Calu3 (cell line): ENCODE measurements around the gene YTHDC2. TPM values are rescaled to one million over a fixed set of nuclear protein-coding genes. Genes with fewer than 3 reads are reported as not detected.

Experiments
- BruUV-seq: library from RNA; stranded (reverse); fragments of 400-500 nt; replicated peaks from 2 replicates; lab custom pipeline; 2021; lab: Mats Ljungman, UMichigan
- CTCF ChIA-PET: fragments of 300-600 bp; sonication (Branson Sonifier 250); formaldehyde crosslinking; loops from one replicate; lab custom pipeline; 2022; ENCODE audit warnings: antibody characterized with exemption; lab: Charles Lee
- DNase-seq: peaks from one replicate; pipeline ENCODE4 v3.0.0; 2022
- H3K27ac Mint-ChIP-seq: one replicate; pipeline ENCODE4 v1.8.0; 2022; ENCODE audit warnings: mixed read lengths; ENCODE audit not compliant: unreplicated experiment
- H3K27me3 Mint-ChIP-seq: one replicate; pipeline ENCODE4 v1.8.0; 2022; ENCODE audit warnings: mixed read lengths; ENCODE audit not compliant: unreplicated experiment
- H3K36me3 Mint-ChIP-seq: one replicate; pipeline ENCODE4 v1.8.0; 2022; ENCODE audit warnings: mild to moderate bottlenecking, moderate library complexity, mixed read lengths; ENCODE audit not compliant: insufficient read depth, unreplicated experiment
- H3K4me1 Mint-ChIP-seq: one replicate; pipeline ENCODE4 v1.8.0; 2022; ENCODE audit warnings: mild to moderate bottlenecking, low read depth, mixed read lengths; ENCODE audit not compliant: unreplicated experiment
- H3K4me3 Mint-ChIP-seq: one replicate; pipeline ENCODE4 v1.8.0; 2022; ENCODE audit warnings: mild to moderate bottlenecking, low read depth, moderate library complexity, mixed read lengths; ENCODE audit not compliant: unreplicated experiment
- H3K9me3 Mint-ChIP-seq: one replicate; pipeline ENCODE4 v1.8.0; 2022; ENCODE audit warnings: low read depth, mixed read lengths; ENCODE audit not compliant: unreplicated experiment
- CTCF ChIP-seq: fragments of 200-600 bp; IDR thresholded peaks from one replicate; pipeline ENCODE4 v1.8.0; 2022; ENCODE audit warnings: antibody characterized with exemption; ENCODE audit not compliant: unreplicated experiment
- intact Hi-C: fragments of 100-400 bp; cut with micrococcal nuclease; formaldehyde crosslinking; loops from one replicate; pipeline ENCODE4 v1.10.0; 2022; ENCODE audit not compliant: unreplicated experiment
- total RNA-seq: library from RNA; stranded (reverse); gene quantifications from 2 replicates; pipeline ENCODE4 v1.2.3, GENCODE V29; 2022

The YTHDC2 gene
- total RNA-seq, 1 experiment from 2014 or later: 31.8 TPM

- DNase-seq: no peak
- Mint-ChIP-seq H3K27ac (no peak overlapping the region), H3K36me3 (no peaks in the 10 kb centered on the region), H3K4me1 (no peaks in the 10 kb centered on the region), H3K4me3 (no peak overlapping the region), H3K9me3 (no peaks in the 10 kb centered on the region), H3K27me3 (peaks cover 36% of the 10 kb centered on the region)
- intact Hi-C loops: loop anchor here (5.0 kb wide), 3 partner anchors 483 to 1633 kb away; no protein-coding TSS in a partner anchor
- no TSS peak for BruUV-seq
- TF ChIP-seq CTCF: no peak
- CTCF ChIA-PET: no interaction called here
Measured at GRCh38 chr5:113614191-113614590, 100.7 kb downstream of the YTHDC2 start.

GRCh38 chr5:113615708-113616107 lies 102.2 kb downstream of the YTHDC2 start:
- peaks cover 46% of the 10 kb centered on the region for H3K27me3 Mint-ChIP-seq
- H3K9me3 Mint-ChIP-seq: peaks cover 3% of the 10 kb centered on the region
- DNase-seq: no peak
- TF ChIP-seq CTCF: no peak
- BruUV-seq: no TSS peak
- H3K36me3 Mint-ChIP-seq: no peaks in the 10 kb centered on the region
- H3K4me3 Mint-ChIP-seq: no peak overlapping the region
- CTCF ChIA-PET: no interaction called here
- no peaks in the 10 kb centered on the region for H3K4me1 Mint-ChIP-seq
- intact Hi-C loops: no loop called here
- H3K27ac Mint-ChIP-seq: no peak overlapping the region

- Mint-ChIP-seq H3K36me3 (no peaks in the 10 kb centered on the region), H3K27ac (no peak overlapping the region), H3K9me3 (peaks cover 3% of the 10 kb centered on the region), H3K4me1 (no peaks in the 10 kb centered on the region), H3K27me3 (peaks cover 46% of the 10 kb centered on the region), H3K4me3 (no peak overlapping the region)
- no peak for TF ChIP-seq CTCF
- CTCF ChIA-PET: no interaction called here
- BruUV-seq: no TSS peak
- no peak for DNase-seq
- intact Hi-C loops: no loop called here
Measured at GRCh38 chr5:113617191-113617796, 103.8 kb downstream of the YTHDC2 start.

- Mint-ChIP-seq H3K27ac (no peak overlapping the region), H3K9me3 (no peaks in the 10 kb centered on the region), H3K4me3 (no peak overlapping the region), H3K27me3 (peaks cover 10% of the 10 kb centered on the region), H3K36me3 (no peaks in the 10 kb centered on the region), H3K4me1 (no peaks in the 10 kb centered on the region)
- DNase-seq: no peak
- CTCF ChIA-PET: interaction anchor here (0.6 kb wide), 1 partner anchor 1552 kb away, joined by 4 read pairs; no protein-coding TSS in a partner anchor
- TF ChIP-seq CTCF: no peak
- BruUV-seq: no TSS peak
- intact Hi-C loops: no loop called here
Measured at GRCh38 chr5:113632996-113633395, 119.5 kb downstream of the YTHDC2 start.
